Right atrium auricular region (tissue), 2 donors: Measurements from ENCODE around the gene OTUB1. TPM values are rescaled to one million over a fixed set of nuclear protein-coding genes. Genes with fewer than 3 reads are reported as not detected.
A peak's percentile ranks its signal among the peaks of the same experiment; 100 is the strongest.

Source experiments
- DNase-seq: peaks from one replicate; pipeline ENCODE4 v3.0.0-alpha.2; 2019; ENCODE audit warnings: low spot score
- H3K27ac ChIP-seq, 2 donors: fragments of 200-600 bp; sonication (generic); 1 replicate in 1 of 2; 2 replicates in 1 of 2; pipeline ENCODE4 v1.5.1; 2016 to 2019
- H3K27me3 ChIP-seq, 2 donors: fragments of 200-600 bp; sonication (generic); one replicate each; pipeline versions ENCODE4 v1.5.1 to v1.6.0; 2017 to 2019
- H3K36me3 ChIP-seq: fragments of 200-600 bp; sonication (generic); one replicate; pipeline ENCODE4 v1.5.1; 2016
- H3K4me1 ChIP-seq, 2 donors: fragments of 200-600 bp; sonication (generic); one replicate each; pipeline versions ENCODE4 v1.5.1 to v1.6.0; 2017 to 2019
- H3K4me3 ChIP-seq, 2 donors: fragments of 200-600 bp; sonication (generic); 1 replicate in 1 of 2; 2 replicates in 1 of 2; pipeline ENCODE4 v1.5.1; 2017 to 2019; ENCODE audit warnings: mild to moderate bottlenecking in 1 of 2, moderate library complexity in 1 of 2
- H3K9me3 ChIP-seq, 2 donors: fragments of 200-600 bp; sonication (generic); one replicate each; pipeline ENCODE4 v1.5.1; 2019
- CTCF ChIP-seq, 2 donors: fragments of 200-600 bp; sonication (generic); IDR thresholded peaks; one replicate each; pipeline ENCODE4 v1.5.1; 2019; ENCODE audit warnings: antibody characterized with exemption in 2 of 2
- total RNA-seq, 2 donors: library from RNA; depleted of rRNA; stranded (reverse); fragments of >200 nt; gene quantifications; one replicate each; pipeline ENCODE4 v1.1.0, GENCODE V29; 2016

The OTUB1 gene
- total RNA-seq, 2 donors from 2014 or later = 55.9 to 57.1 TPM

DNA sequence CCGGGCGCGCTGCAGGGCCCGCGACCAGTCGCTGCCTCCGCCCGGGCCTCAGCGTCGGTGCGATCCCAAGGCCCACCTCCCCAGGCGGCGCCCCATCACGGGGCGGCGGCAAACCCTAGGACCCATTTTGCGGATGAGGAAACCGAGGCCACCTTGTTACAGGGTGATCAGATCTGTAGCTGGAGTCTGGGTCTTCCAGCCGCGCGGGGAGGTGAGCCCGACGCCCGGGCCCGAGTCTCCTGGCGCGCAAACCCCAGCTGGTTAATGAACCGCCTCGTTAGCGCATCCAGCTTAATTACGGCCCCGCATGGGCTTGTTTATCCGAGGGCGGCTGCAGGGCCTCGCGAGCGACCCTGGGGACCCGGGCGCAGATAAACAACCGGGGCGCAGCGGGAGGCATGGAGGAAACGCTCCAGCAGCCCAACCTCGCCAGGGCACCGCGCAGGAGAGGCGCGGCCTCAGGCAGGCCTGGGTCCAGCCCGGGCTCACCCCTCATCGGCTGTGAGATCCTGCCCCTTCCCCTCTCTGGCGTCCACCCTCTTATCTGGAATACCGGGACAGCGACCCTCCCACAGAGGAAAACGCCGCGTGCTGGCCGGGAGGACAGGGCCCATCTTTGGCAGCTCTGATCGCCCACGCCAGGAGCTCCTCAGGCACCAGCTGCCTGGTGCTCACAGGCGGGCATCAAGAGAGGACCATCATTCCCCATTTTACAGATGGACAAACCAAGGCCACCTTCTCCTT, 14.7 kb downstream of the OTUB1 start:
- H3K4me3 ChIP-seq = peak overlapping the region; percentile 17 to 46
- peak in 1 of 2 donors; percentile 57 for TF ChIP-seq CTCF (IDR thresholded peaks at IDR 0.05)
- peaks cover 0 to 40% of the 10 kb centered on the region in 2 donors for H3K4me1 ChIP-seq
- DNase-seq = no peak
- H3K9me3 ChIP-seq = no peaks in the 10 kb centered on the region
- no peaks in the 10 kb centered on the region for H3K27me3 ChIP-seq
- H3K36me3 ChIP-seq = peaks cover 19% of the 10 kb centered on the region
- H3K27ac ChIP-seq = no peak overlapping the region

- Histone ChIP-seq H3K27me3 (no peaks in the 10 kb centered on the region), H3K36me3 (peaks cover 12% of the 10 kb centered on the region), H3K27ac (no peak overlapping the region), H3K4me1 (peaks cover 0 to 43% of the 10 kb centered on the region in 2 donors), H3K9me3 (no peaks in the 10 kb centered on the region), H3K4me3 (no peak overlapping the region)
- no peak for TF ChIP-seq CTCF (IDR thresholded peaks at IDR 0.05)
- DNase-seq = no peak
Measured at GRCh38 chr11:64001484-64002420, 15.5 kb downstream of the OTUB1 start.

GRCh38 chr11:64003807-64004589, 17.8 kb downstream of the OTUB1 start:
- peaks cover 0 to 52% of the 10 kb centered on the region in 2 donors for H3K4me1 ChIP-seq
- H3K36me3 ChIP-seq = no peaks in the 10 kb centered on the region
- TF ChIP-seq CTCF (IDR thresholded peaks at IDR 0.05) = no peak
- no peak overlapping the region for H3K4me3 ChIP-seq
- no peak overlapping the region for H3K27ac ChIP-seq
- DNase-seq = no peak
- H3K9me3 ChIP-seq = no peaks in the 10 kb centered on the region
- no peaks in the 10 kb centered on the region for H3K27me3 ChIP-seq

DNA sequence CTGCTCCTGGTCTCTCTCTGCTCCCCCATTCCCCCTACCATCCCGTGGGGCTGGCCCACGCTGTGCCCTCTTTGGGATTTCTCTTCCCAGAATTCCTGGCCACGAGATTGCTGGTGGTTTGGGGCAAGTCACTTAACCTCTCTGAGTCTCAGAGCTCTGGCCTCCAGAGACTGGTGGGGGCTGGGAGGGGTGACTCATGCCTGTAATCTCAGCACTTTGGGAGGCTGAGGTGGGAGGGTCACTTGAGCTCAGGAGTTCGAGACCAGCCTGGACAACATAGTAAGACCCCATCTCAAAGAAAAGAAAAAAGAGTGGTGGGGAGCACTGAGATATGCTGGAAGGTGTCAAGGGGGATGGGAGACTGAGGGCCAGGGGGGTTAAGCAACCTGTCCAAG, 18.3 kb downstream of the OTUB1 start:
- no peak for DNase-seq
- H3K36me3 ChIP-seq = no peaks in the 10 kb centered on the region
- H3K9me3 ChIP-seq = no peaks in the 10 kb centered on the region
- no peak overlapping the region for H3K4me3 ChIP-seq
- peaks cover 0 to 46% of the 10 kb centered on the region in 2 donors for H3K4me1 ChIP-seq
- no peak overlapping the region for H3K27ac ChIP-seq
- no peaks in the 10 kb centered on the region for H3K27me3 ChIP-seq
- TF ChIP-seq CTCF (IDR thresholded peaks at IDR 0.05) = no peak

GRCh38 chr11:64005691-64006090, 19.5 kb downstream of the OTUB1 start:
- no peak for TF ChIP-seq CTCF (IDR thresholded peaks at IDR 0.05)
- Histone ChIP-seq H3K4me1 (peaks cover 0 to 37% of the 10 kb centered on the region in 2 donors), H3K27ac (no peak overlapping the region), H3K4me3 (no peak overlapping the region), H3K27me3 (no peaks in the 10 kb centered on the region), H3K36me3 (no peaks in the 10 kb centered on the region), H3K9me3 (no peaks in the 10 kb centered on the region)
- no peak for DNase-seq
